H9 (cell line): ENCODE measurements around the gene VRK3. TPM values are rescaled to one million over a fixed set of nuclear protein-coding genes. Genes with fewer than 3 reads are reported as not detected.
A peak's percentile ranks its signal among the peaks of the same experiment; 100 is the strongest.

Experiments used
- DNase-seq: peaks from one replicate; pipeline ENCODE4 v3.0.0-alpha.2; 2017
- H2AFZ ChIP-seq: one replicate; pipeline ENCODE4 v1.6.1; 2013; ENCODE audit warnings: mild to moderate bottlenecking, low read length, control low read depth, moderate library complexity
- H2AK5ac ChIP-seq: 2 replicates; pipeline ENCODE4 v1.6.1; 2013; ENCODE audit warnings: low read length, control low read depth, mixed read lengths; ENCODE audit not compliant: insufficient read length
- H2BK120ac ChIP-seq: one replicate; pipeline ENCODE4 v1.6.1; 2013; ENCODE audit warnings: low read depth, mild to moderate bottlenecking, low read length, control low read depth, inconsistent platforms; ENCODE audit not compliant: poor library complexity, severe bottlenecking
- H2BK12ac ChIP-seq: 2 replicates; pipeline ENCODE4 v1.6.1; 2013; ENCODE audit warnings: low read length, control low read depth, mixed read lengths, low read depth; ENCODE audit not compliant: insufficient read length
- H2BK15ac ChIP-seq: 2 replicates; pipeline ENCODE4 v1.6.1; 2013; ENCODE audit warnings: low read depth, low read length, control low read depth
- H2BK20ac ChIP-seq: one replicate; pipeline ENCODE4 v1.6.1; 2013; ENCODE audit warnings: low read depth, mild to moderate bottlenecking, low read length, control low read depth, inconsistent platforms; ENCODE audit not compliant: poor library complexity, severe bottlenecking
- H2BK5ac ChIP-seq: 2 replicates; pipeline ENCODE4 v1.6.1; 2013; ENCODE audit warnings: low read length, control low read depth, mixed read lengths; ENCODE audit not compliant: insufficient read length
- H3K14ac ChIP-seq: 2 replicates; pipeline ENCODE4 v1.6.1; 2013; ENCODE audit warnings: low read length, control low read depth; ENCODE audit not compliant: insufficient read depth
- H3K18ac ChIP-seq: 2 replicates; pipeline ENCODE4 v1.6.1; 2013; ENCODE audit warnings: low read depth, mild to moderate bottlenecking, mixed read lengths, low read length, control low read depth; ENCODE audit not compliant: insufficient read length
- H3K23ac ChIP-seq: 2 replicates; pipeline ENCODE4 v1.6.1; 2013; ENCODE audit warnings: low read length, control low read depth, mixed read lengths, low read depth; ENCODE audit not compliant: insufficient read length
- H3K23me2 ChIP-seq: 2 replicates; pipeline ENCODE4 v1.6.1; 2013; ENCODE audit warnings: low read depth, mild to moderate bottlenecking, mixed read lengths, low read length, control low read depth; ENCODE audit not compliant: insufficient read length, poor library complexity, severe bottlenecking
- H3K27ac ChIP-seq: 2 replicates; pipeline ENCODE4 v1.5.1; 2013; ENCODE audit warnings: low read length, control low read depth, mixed read lengths, low read depth; ENCODE audit not compliant: insufficient read length
- H3K27me3 ChIP-seq: 2 replicates; pipeline ENCODE4 v1.6.1; 2013; ENCODE audit warnings: low read length, control low read depth, inconsistent platforms; ENCODE audit not compliant: insufficient read depth
- H3K4ac ChIP-seq: 2 replicates; pipeline ENCODE4 v1.6.1; 2013; ENCODE audit warnings: low read depth, mild to moderate bottlenecking, control low read depth, inconsistent platforms, low read length, moderate library complexity
- H3K4me1 ChIP-seq: 2 replicates; pipeline ENCODE4 v1.6.1; 2013; ENCODE audit warnings: low read length, control low read depth, inconsistent platforms; ENCODE audit not compliant: insufficient read depth
- H3K4me2 ChIP-seq: 2 replicates; pipeline ENCODE4 v1.6.1; 2013; ENCODE audit warnings: low read length, control low read depth, mixed read lengths; ENCODE audit not compliant: insufficient read length, insufficient read depth
- H3K56ac ChIP-seq: 2 replicates; pipeline ENCODE4 v1.6.1; 2013; ENCODE audit warnings: low read depth, mild to moderate bottlenecking, mixed read lengths, low read length, control low read depth; ENCODE audit not compliant: insufficient read length
- H3K79me1 ChIP-seq: 2 replicates; pipeline ENCODE4 v1.6.1; 2013; ENCODE audit warnings: low read depth, mild to moderate bottlenecking, moderate library complexity, low read length, control low read depth, inconsistent platforms; ENCODE audit not compliant: insufficient read depth, poor library complexity, severe bottlenecking
- H3K79me2 ChIP-seq: 2 replicates; pipeline ENCODE4 v1.6.1; 2013; ENCODE audit warnings: low read length, control low read depth, inconsistent platforms; ENCODE audit not compliant: insufficient read depth
- H3K9ac ChIP-seq: 2 replicates; pipeline ENCODE4 v1.6.1; 2013; ENCODE audit warnings: low read length, control low read depth, mixed read lengths; ENCODE audit not compliant: insufficient read length; ENCODE audit errors: extremely low read depth
- H3K9me3 ChIP-seq: one replicate; pipeline ENCODE4 v1.6.1; 2013; ENCODE audit warnings: low read depth, low read length, inconsistent platforms; ENCODE audit not compliant: control insufficient read depth
- H3T11ph ChIP-seq: one replicate; pipeline ENCODE4 v1.6.1; 2013; ENCODE audit warnings: mild to moderate bottlenecking, low read length, control low read depth, inconsistent platforms
- H4K20me1 ChIP-seq: one replicate; pipeline ENCODE4 v1.6.1; 2013; ENCODE audit not compliant: control insufficient read depth, insufficient read length, insufficient read depth
- H4K5ac ChIP-seq: 2 replicates; pipeline ENCODE4 v1.6.1; 2013; ENCODE audit warnings: low read depth, mild to moderate bottlenecking, mixed read lengths, low read length, control low read depth; ENCODE audit not compliant: insufficient read length
- H4K8ac ChIP-seq: replicated peaks from 2 replicates; pipeline ENCODE4 v1.6.1; 2013; ENCODE audit warnings: low read length, control low read depth, mixed read lengths, low read depth; ENCODE audit not compliant: insufficient read length
- H4K91ac ChIP-seq: 2 replicates; pipeline ENCODE4 v1.6.1; 2013; ENCODE audit warnings: low read depth, mild to moderate bottlenecking, moderate library complexity, mixed read lengths, low read length, control low read depth; ENCODE audit not compliant: insufficient read length
- H3K27ac Mint-ChIP-seq, 3 experiments: 2 replicates in 2 of 3; 3 replicates in 1 of 3; pipeline ENCODE4 v1.8.0; 2020 to 2021; ENCODE audit warnings: mixed read lengths in 3 of 3, mild to moderate bottlenecking in 1 of 3, moderate library complexity in 1 of 3
- H3K27me3 Mint-ChIP-seq: 2 replicates; pipeline ENCODE4 v1.8.0; 2021; ENCODE audit warnings: low read depth, mild to moderate bottlenecking, moderate library complexity, mixed read lengths
- H3K36me3 Mint-ChIP-seq, 3 experiments: 2 replicates in 2 of 3; 3 replicates in 1 of 3; pipeline ENCODE4 v1.8.0; 2020 to 2021; ENCODE audit warnings: low read depth in 3 of 3, mixed read lengths in 3 of 3; ENCODE audit not compliant: insufficient read depth in 1 of 3
- H3K4me1 Mint-ChIP-seq, 2 experiments: 2 replicates each; pipeline ENCODE4 v1.8.0; 2020; ENCODE audit warnings: mixed read lengths in 2 of 2
- H3K4me3 Mint-ChIP-seq, 2 experiments: 2 replicates in 1 of 2; 3 replicates in 1 of 2; pipeline ENCODE4 v1.8.0; 2020 to 2021; ENCODE audit warnings: mild to moderate bottlenecking in 2 of 2, mixed read lengths in 2 of 2, moderate library complexity in 1 of 2
- H3K9me3 Mint-ChIP-seq, 2 experiments: 2 replicates in 1 of 2; 3 replicates in 1 of 2; pipeline ENCODE4 v1.8.0; 2020; ENCODE audit warnings: mild to moderate bottlenecking in 2 of 2, mixed read lengths in 2 of 2, moderate library complexity in 1 of 2
- WGBS: extraction: QIAGEN DNeasy Blood & Tissue Kit; methylation state at CpG from one replicate; pipeline ENCODE4 v1.1.7; 2013; ENCODE audit warnings: missing lambda C conversion rate, low lambda C conversion rate, mixed read lengths; ENCODE audit not compliant: insufficient read length; ENCODE audit errors: extremely low coverage; 5-methylcytosine and 5-hydroxymethylcytosine counted together
- total RNA-seq: library from RNA; stranded (reverse); gene quantifications from 2 replicates; pipeline ENCODE4 v1.2.1, GENCODE V29; 2021
- TF ChIP-seq, protein P1 (sequence below): fragments of 200-600 bp; sonication (generic); conservative IDR thresholded peaks from 3 replicates; pipeline ENCODE4 v1.8.0; 2021; ENCODE audit warnings: antibody characterized with exemption, mild to moderate bottlenecking

The VRK3 gene
- total RNA-seq, 1 experiment from 2014 or later, result 33.5 TPM

DNA sequence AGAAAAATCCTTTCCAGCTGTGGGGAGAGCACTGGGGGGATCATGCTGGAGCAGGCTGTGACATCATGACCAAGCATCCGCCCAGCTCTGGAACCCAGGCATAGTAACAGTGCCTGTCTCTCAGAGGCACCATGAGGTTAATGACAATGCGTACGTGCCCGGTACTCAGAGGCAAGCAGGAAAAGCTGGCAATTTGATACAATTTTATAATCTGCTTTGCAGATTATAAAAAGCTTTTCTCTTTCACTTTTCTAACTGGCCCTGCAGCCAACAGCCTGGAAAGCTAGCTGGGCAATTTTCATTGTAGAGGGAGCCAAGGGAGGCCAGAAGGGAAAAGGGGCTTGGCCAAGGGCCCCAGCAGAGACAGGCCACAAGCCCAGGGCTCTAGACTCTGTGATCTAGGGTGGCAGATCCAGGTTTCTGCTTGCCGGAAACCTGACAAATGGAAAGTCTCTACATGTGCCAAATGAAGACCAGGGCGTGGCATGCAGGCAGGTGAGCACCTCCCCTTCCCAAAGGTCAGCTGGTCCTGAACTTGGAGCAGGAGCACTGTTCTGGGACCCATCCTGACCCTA lies 22.7 kb downstream of the VRK3 start:
- Mint-ChIP-seq H3K36me3 (peaks cover 10 to 44% (median 33%) of the 10 kb centered on the region in 3 experiments), H3K4me3 (no peak overlapping the region), H3K9me3 (no peaks in the 10 kb centered on the region), H3K27ac (peak overlapping the region in 1 of 3 experiments; percentile 52; a peak in 1 of 7 replicates), H3K4me1 (no peaks in the 10 kb centered on the region), H3K27me3 (no peaks in the 10 kb centered on the region)
- Histone ChIP-seq H3K9me3 (no peaks in the 10 kb centered on the region), H2BK5ac (no peak overlapping the region), H3K79me2 (no peaks in the 10 kb centered on the region), H4K91ac (no peak overlapping the region), H2BK120ac (no peak overlapping the region), H3K4me2 (no peak overlapping the region), H2BK12ac (no peak overlapping the region), H3K4me1 (no peaks in the 10 kb centered on the region), H3K23me2 (no peaks in the 10 kb centered on the region), H3K27ac (no peak overlapping the region), H2BK15ac (no peak overlapping the region), H4K20me1 (no peaks in the 10 kb centered on the region), H2AFZ (no peak overlapping the region), H3K9ac (no peak overlapping the region), H3K4ac (no peak overlapping the region), H2BK20ac (no peak overlapping the region), H4K5ac (no peak overlapping the region), H4K8ac (no peak overlapping the region), H3K79me1 (no peaks in the 10 kb centered on the region), H3T11ph (no peak overlapping the region), H3K23ac (no peak overlapping the region), H2AK5ac (no peak overlapping the region), H3K27me3 (no peaks in the 10 kb centered on the region), H3K56ac (no peak overlapping the region), H3K18ac (no peak overlapping the region), H3K14ac (no peak overlapping the region)
- WGBS, result no CpG with 5 or more reads among the region's 6 CpGs
- TF ChIP-seq, protein P1, sequence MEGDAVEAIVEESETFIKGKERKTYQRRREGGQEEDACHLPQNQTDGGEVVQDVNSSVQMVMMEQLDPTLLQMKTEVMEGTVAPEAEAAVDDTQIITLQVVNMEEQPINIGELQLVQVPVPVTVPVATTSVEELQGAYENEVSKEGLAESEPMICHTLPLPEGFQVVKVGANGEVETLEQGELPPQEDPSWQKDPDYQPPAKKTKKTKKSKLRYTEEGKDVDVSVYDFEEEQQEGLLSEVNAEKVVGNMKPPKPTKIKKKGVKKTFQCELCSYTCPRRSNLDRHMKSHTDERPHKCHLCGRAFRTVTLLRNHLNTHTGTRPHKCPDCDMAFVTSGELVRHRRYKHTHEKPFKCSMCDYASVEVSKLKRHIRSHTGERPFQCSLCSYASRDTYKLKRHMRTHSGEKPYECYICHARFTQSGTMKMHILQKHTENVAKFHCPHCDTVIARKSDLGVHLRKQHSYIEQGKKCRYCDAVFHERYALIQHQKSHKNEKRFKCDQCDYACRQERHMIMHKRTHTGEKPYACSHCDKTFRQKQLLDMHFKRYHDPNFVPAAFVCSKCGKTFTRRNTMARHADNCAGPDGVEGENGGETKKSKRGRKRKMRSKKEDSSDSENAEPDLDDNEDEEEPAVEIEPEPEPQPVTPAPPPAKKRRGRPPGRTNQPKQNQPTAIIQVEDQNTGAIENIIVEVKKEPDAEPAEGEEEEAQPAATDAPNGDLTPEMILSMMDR, result no peak
- DNase-seq, result no peak
